HL-60/S4 treated with phorbol 12-myristate 13-acetate at 8.2 ng/mL for 4 days and 3 days (cell line): Measurements from ENCODE around the gene LSAMP.

Experiments
- in situ Hi-C: fragments of 300-500 bp; cut with MboI; formaldehyde crosslinking; loops from 2 replicates; pipeline ENCODE4 v1.15.0; 2022; ENCODE audit warnings: low sequenced_read_pairs

The LSAMP gene

GRCh38 chr3:116069024-116069423 is 376.3 kb downstream of the LSAMP start:
- in situ Hi-C loops = no loop called here

DNA sequence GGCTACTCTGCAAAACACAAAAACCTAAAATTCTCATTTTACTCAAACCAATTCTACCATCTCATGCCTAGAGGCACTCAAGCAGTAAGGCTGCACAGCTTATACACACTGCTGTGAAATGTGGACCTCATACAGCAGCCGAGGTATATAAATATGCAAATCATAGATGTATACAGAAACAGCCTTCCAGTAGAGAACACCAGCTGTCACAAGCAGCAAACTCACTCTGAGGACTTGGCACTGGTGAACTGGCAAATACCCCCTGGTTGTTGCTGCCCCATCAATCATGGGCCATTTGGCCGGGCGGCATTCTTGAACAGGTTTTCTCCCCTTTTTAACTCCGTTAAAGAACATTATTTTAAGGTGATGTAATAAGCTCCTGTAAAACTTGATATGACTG is 378.0 kb downstream of the LSAMP start:
- in situ Hi-C loops = no loop called here

- in situ Hi-C loops = no loop called here
Observed at GRCh38 chr3:116065501-116065900, 379.8 kb downstream of the LSAMP start.

DNA sequence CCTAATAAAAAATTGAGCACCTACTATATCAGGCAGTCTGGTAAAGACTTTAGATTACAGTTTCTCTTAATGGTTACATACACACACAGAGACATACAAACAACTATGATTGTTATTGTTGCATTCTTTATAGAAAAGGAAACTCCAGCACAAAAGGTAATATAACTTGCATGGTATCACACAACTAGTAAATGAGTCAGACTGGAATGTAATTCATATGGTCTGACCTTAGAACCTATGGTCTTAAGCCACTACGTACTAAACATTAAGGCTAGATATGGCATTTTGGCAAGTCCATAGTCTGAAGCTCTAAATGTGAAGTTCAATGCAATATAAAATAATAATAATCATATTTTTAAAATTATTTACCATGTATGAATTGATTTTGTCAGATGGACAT is 380.6 kb downstream of the LSAMP start:
- in situ Hi-C loops = no loop called here

DNA sequence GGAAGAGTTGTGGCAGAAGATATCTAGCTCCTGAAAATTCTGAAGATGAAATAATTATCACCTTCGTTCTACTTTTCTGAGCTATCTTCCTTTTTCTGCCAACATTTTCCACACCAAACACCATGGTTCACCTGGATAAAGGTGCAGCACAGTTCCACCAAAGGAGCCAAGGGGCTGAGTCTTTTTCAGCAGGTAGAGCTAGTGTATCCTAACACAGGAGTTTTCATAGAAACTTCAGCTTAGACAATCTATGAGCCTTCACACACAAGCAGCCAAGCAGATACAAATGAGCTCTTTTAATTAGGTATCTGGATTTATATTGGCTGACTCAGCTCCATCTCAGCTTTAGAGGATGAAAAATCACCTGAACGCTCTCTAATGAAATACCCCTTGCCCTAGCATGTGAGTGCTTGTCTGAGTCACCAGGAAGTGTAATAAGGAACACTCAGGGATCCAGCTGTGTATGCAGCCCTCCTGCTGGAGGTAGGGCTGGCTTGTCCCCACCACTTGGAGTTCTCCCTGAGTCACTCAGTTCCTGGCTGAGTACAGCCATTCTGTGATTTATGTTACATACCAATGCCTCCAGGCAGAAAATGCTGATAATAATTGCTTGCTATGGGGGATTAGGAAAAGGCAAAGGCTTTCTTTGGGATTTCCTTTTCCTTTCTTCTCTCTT is 385.7 kb downstream of the LSAMP start:
- in situ Hi-C loops = no loop called here

GRCh38 chr3:116058844-116059243 is 386.4 kb downstream of the LSAMP start:
- in situ Hi-C loops = no loop called here

DNA sequence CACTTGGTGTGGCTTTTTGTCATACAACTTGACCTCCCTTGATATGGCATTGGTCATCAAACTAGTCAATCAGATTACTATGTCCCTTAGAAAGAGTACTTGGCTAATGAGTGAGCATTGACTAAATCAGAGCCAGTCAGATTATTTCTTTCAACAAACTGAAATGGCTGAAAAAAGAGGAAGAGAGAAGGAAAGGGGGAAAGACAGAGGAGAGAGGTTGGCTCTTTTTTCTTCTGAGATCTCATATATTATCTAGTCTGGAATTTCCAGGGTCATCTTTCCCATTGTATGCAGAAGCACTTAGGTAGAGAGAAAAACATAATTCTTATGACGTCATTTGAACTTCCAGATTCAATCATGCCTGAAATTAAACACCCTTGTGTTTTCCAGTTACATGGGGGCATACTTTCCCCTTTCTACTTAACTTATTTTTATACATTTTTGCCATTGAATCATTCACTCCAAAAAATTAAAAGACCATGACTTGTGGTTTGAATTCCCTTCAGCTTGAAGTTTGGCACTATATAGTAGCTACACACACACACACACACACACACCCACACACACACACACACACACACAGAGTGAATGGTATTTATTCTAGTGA is 387.8 kb downstream of the LSAMP start:
- in situ Hi-C loops = no loop called here

GRCh38 chr3:116056280-116056679 is 389.0 kb downstream of the LSAMP start:
- in situ Hi-C loops = no loop called here

- in situ Hi-C loops = no loop called here
Observed at GRCh38 chr3:116053017-116053416, 392.3 kb downstream of the LSAMP start.

DNA sequence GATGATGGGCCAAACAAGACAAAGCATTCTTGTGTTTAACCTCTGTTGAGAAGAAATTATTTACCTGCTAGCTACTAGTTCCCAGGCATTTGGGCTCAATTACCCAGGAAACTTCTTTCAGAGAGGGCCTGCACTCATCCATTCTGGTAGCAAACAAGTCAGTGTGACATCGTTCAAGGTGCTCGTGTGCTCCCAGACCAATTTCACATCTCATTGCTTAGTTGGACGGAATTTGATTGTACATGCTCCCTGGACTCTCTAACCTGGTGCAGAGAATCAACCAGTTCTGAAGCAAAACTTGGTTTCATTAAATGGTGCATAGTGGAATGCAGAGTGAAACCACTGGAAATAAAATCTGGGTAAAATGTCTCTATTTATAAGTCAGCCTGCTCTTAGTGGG is 392.7 kb downstream of the LSAMP start:
- in situ Hi-C loops = no loop called here

DNA sequence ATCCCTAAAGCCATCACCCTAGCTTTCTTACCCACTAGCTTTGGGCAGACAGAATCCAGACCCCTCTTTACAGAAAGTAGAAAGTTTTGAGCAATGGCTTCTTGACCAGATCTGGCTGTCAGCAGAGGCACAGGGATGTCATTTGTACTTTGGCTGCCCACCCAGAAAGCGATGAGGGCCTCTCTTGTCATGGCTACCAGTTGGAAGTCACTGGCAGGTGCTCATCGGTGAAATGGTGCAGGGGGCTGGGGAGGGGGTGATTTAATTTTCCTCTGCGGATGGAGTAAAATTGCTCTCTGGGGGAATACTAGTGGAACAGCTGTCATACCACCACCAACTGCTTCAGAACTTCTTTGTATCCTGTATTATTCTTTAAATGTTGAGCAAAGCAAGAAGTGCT is 393.7 kb downstream of the LSAMP start:
- in situ Hi-C loops = no loop called here

DNA sequence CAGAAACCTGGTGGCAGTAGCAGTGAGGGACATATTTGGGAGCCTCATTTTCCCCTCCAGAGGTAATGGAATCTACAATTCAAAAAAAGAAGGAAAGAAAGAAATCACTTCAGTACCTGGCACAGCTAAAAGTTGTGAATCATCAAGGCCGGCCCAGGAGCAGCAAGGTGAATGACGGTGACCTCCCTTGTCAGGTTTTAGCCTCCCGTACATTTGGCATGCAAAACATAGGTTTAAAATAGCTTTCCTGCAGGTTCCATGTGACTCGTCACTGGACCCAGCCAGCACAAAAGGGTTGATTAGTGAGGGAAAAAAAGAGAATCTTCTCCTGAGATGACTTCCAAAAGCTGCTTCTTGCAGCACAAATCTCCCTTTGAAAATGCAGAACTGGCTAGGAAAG is 394.2 kb downstream of the LSAMP start:
- in situ Hi-C loops = no loop called here

DNA sequence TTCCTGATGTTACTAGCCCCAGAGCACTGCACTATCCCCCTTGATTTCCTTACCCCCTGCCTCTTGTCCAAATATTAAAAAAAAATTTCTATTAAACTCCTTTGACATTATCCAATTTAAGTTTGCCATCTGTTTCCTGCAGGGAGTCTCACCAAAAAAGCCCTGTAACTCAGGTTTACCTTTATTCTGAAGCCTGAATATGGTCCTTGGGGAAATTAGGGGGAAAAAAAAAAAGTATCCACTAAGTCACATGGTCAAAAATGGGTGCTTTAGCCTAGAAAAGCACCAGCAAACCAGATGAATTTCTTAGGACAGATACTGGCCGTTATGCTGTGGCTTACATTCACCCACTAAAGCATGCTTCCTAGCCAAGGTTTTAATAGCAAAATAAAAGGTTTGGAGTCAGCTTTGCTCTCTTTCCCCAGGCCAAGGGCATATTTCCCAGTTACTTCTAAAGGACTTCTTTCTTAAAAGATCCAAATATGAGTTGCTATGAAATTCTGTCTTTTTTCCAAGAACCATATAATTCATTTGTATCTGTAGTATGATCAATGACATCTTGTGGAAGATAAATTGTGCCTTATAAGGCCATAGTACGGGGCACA is 394.9 kb downstream of the LSAMP start:
- in situ Hi-C loops = no loop called here

GRCh38 chr3:116048991-116049390 is 396.3 kb downstream of the LSAMP start:
- in situ Hi-C loops = no loop called here

- in situ Hi-C loops = no loop called here
Observed at GRCh38 chr3:116046350-116046749, 398.9 kb downstream of the LSAMP start.

- in situ Hi-C loops = no loop called here
Observed at GRCh38 chr3:116045314-116045713, 400.0 kb downstream of the LSAMP start.

DNA sequence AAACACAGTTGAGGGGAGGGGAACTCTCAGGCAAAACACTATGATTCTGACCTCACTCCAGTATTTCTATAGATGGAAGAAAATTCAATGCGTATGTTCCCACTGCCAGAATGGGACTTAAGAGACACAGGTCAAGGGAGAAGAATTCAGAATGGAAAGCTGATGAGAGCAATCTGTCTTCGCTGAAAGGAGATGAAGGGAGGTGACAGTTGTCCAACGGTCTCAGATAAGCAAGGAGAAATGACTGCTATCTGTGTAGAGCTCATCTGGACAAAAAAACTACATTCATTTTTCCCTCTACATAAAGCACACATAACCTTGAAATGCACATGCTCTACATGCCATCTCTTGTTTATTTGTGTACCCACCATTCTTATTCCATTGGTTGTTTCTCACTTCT is 405.1 kb downstream of the LSAMP start:
- in situ Hi-C loops = no loop called here

GRCh38 chr3:116039651-116039985 is 405.7 kb downstream of the LSAMP start:
- in situ Hi-C loops = no loop called here

DNA sequence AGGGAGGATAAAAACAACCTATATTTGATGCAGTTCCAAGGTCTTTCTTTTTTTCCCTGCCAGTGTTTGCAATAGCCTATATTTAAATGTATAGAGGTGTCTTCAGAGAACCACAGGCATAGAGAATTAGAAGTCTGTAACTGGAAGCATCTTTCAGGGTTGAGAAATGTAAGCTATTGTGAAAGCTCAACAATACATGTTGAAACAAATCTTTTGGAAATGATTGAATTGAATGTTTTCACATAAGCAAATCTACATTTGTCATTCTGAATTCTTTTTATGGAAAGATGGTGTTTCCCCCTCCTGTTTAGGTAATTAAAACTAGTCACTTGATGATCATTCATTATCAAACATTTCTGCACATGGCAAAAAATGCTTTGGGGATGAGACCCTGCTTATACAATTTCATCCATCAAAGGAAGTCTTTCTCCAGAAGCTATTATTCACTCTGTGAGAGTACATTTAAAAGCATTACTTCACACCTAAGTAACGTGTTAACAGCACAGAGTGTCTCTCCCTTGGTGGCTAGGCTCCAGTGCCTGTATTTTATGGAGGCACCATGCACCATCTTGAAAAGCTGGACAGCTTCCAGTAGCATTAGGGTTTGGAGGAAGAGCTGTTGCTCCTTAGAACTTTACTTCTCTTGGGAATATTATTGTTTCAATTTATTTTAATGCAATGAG is 406.2 kb downstream of the LSAMP start:
- in situ Hi-C loops = no loop called here

DNA sequence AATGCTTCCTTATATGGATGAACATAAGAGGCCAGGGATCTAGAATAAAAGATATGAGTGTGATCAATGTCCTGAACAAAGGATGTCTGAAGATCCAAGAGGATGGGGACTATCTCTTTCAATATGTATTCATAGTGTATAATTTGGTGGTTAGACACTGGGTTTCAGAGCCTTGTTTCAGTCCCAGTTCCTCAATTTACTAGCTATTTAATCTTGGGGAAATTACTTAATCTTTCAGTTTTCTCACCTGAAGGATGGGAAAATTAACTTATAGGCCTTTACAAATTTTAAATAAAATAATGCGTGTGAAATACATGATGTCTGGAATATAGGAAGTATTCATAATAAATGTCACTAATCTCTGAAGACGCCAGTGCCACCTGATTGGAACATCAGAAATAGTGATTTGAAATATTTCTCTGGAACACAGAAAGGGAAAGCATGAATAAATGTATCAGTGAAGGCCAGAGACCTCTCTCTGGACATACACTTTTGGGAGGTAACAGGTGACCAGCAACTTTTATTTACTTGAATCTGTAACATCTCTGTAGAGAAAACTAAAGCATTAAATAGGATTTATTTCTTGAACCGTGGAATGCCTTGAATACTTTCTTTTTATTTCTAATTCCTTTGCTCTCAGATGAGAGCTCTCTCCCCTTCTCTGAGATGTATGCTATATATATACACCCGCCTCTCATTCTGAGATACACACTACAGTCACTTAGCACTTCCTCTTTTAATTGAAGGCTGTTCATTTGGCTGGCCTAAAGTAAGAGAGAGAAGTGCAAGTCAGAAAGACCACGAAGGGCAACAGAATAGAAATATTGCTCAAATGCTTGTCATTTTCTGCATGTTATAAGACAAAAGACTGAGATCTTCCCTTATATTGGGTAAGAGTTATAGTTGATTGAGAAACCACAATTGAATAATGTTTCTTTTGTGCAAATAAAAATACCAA is 407.1 kb downstream of the LSAMP start:
- in situ Hi-C loops = no loop called here

- in situ Hi-C loops = no loop called here
Observed at GRCh38 chr3:116035429-116035828, 409.9 kb downstream of the LSAMP start.
